Pancreas (tissue), 10 donors: ENCODE results near the gene TELO2. TPM values are rescaled to one million over a fixed set of nuclear protein-coding genes. Genes with fewer than 3 reads are reported as not detected.

Experiments
- ATAC-seq, 4 donors: fragments of 200-7000 bp; cut with Tn5 transposase; one replicate each; pipeline versions ENCODE4 v1.8.0 to v1.9.1; 2020; ENCODE audit warnings: mild to moderate bottlenecking in 4 of 4, moderate library complexity in 4 of 4
- DNase-seq, 6 donors: peaks; one replicate each; pipeline ENCODE4 v3.0.0-alpha.2; 2020
- FAIRE-seq: peaks from 2 replicates; lab custom pipeline; 2012; peaks lifted over from hg19 to GRCh38; lab: Jason Lieb, UNC
- H3K27ac ChIP-seq, 4 donors: fragments of 200-600 bp; sonication (generic); 1 replicate in 3 of 4; 2 replicates in 1 of 4; pipeline versions ENCODE4 v1.5.0 to v1.8.0; 2020
- H3K27me3 ChIP-seq, 4 donors: fragments of 200-600 bp; one replicate each; pipeline ENCODE4 v1.8.0; 2021
- H3K36me3 ChIP-seq, 3 donors: fragments of 200-600 bp; sonication (generic) in 1 of 3; one replicate each; pipeline versions ENCODE4 v1.5.0 to v1.8.0; 2020 to 2021
- H3K4me1 ChIP-seq, 3 donors: fragments of 200-600 bp; one replicate each; pipeline ENCODE4 v1.8.0; 2021
- H3K4me3 ChIP-seq, 4 donors: fragments of 200-600 bp; sonication (generic) in 2 of 4; one replicate each; pipeline versions ENCODE4 v1.5.0 to v1.8.0; 2020 to 2021
- H3K9me3 ChIP-seq, 4 donors: fragments of 200-600 bp; one replicate each; pipeline ENCODE4 v1.8.0; 2021
- CTCF ChIP-seq, 4 donors: fragments of 200-600 bp; sonication (generic) in 3 of 4; IDR thresholded peaks; one replicate each; pipeline versions ENCODE4 v1.5.0 to v1.8.0; 2021; ENCODE audit warnings: antibody characterized with exemption in 4 of 4
- WGBS, 2 donors: extraction: QIAGEN DNeasy Blood & Tissue Kit; methylation state at CpG; one replicate each; pipeline ENCODE4 v1.1.7; 2013; 5-methylcytosine and 5-hydroxymethylcytosine counted together
- intact Hi-C, 3 donors: fragments of 100-400 bp; cut with DNase I; formaldehyde crosslinking; loops; one replicate each; pipeline versions ENCODE4 v1.11.1 to v1.14.2; 2022
- polyA plus RNA-seq, 2 donors: library from polyadenylated mRNA; stranded (reverse); fragments of 200-250 nt; gene quantifications; one replicate each; pipeline ENCODE4 v1.2.3, GENCODE V29; 2013
- total RNA-seq, 6 donors: library from RNA; stranded (reverse); fragmentation: NEBNext Ultra II Directional in 4 of 6; extraction: Animal tissue kit (Norgen Biotek cat#: 25700) in 4 of 6; gene quantifications; one replicate each; pipeline versions ENCODE4 v1.2.1 to v1.2.4, GENCODE V29; 2021 to 2023
- donor health status: healthy with polysubstance abuse.
- donor health status: DM: no; HTN: no; CAD: no; lungs with moderate emphysema.
- donor health status: DM: no; HTN: no; CAD: no.
- donor health status: control.
- donor health status: control.
- donor health status: Bipolar disorder and iron deficiency.
- donor health status: DM: yes; HTN: yes; CAD: no.
- donor health status: DM: no; HTN: no; CAD: no.
- donor health status: DM: no; HTN: no; CAD: no.
- donor health status: DM: yes; HTN: yes; CAD: no.

Gene TELO2
- total and polyA plus RNA-seq, 8 donors, result 11.7 to 98.7 (median 19.6) TPM

GRCh38 chr16:1488054-1488601 is 5.0 kb upstream of the TELO2 start:
- ATAC-seq (no peak), DNase-seq (peak in 2 of 6 donors; percentile 44 to 45), FAIRE-seq (no peak)
- Histone ChIP-seq H3K9me3 (no peaks in the 10 kb centered on the region), H3K4me3 (no peak overlapping the region), H3K27me3 (no peaks in the 10 kb centered on the region), H3K27ac (no peak overlapping the region), H3K4me1 (peaks cover 5 to 6% (median 5%) of the 10 kb centered on the region in 3 donors), H3K36me3 (no peaks in the 10 kb centered on the region)
- no peak for TF ChIP-seq CTCF (IDR thresholded peaks at IDR 0.05)
- intact Hi-C loops, result no loop called here
- 77 to 82% methylated on average over 24 of the region's 24 CpGs for WGBS, 2 donors

- no peak for DNase-seq
- intact Hi-C loops, result no loop called here
- WGBS, 2 donors, result 73 to 83% methylated on average over 19 of the region's 19 CpGs
- Histone ChIP-seq H3K9me3 (no peaks in the 10 kb centered on the region), H3K36me3 (no peaks in the 10 kb centered on the region), H3K27ac (no peak within 1 kb of the TSS), H3K4me3 (no peak within 1 kb of the TSS), H3K27me3 (no peaks in the 10 kb centered on the region), H3K4me1 (peaks cover 5 to 6% (median 5%) of the 10 kb centered on the region in 3 donors)
- TF ChIP-seq CTCF (IDR thresholded peaks at IDR 0.05), result no peak
- no peak for FAIRE-seq
- no peak for ATAC-seq
Observed at GRCh38 chr16:1488619-1489018, 4.5 kb upstream of the TELO2 start, which contains the start of gene PTX4. Gene PTX4 (minus strand): TSS chr16:1488944. CDS start chr16:1488909, 35 bp downstream.

GRCh38 chr16:1489077-1489476 is 4.1 kb upstream of the TELO2 start:
- intact Hi-C loops, result no loop called here
- no peaks in the 10 kb centered on the region for H3K27me3 ChIP-seq
- no peaks in the 10 kb centered on the region for H3K9me3 ChIP-seq
- WGBS, 2 donors, result 81 to 83% methylated on average over 12 of the region's 12 CpGs
- TF ChIP-seq CTCF (IDR thresholded peaks at IDR 0.05), result no peak
- no peaks in the 10 kb centered on the region for H3K36me3 ChIP-seq
- peaks cover 5 to 6% (median 6%) of the 10 kb centered on the region in 3 donors for H3K4me1 ChIP-seq
- peak in 1 of 6 donors; percentile 41 for DNase-seq
- no peak overlapping the region for H3K27ac ChIP-seq
- no peak for FAIRE-seq
- no peak overlapping the region for H3K4me3 ChIP-seq
- no peak for ATAC-seq

GRCh38 chr16:1491327-1491726 is 1.8 kb upstream of the TELO2 start:
- peak in 1 of 6 donors; percentile 35 for DNase-seq

More at GRCh38 chr16:1491327-1491726, 1.8 kb upstream of the TELO2 start:
- WGBS, 2 donors, result 84 to 87% methylated on average over 12 of the region's 12 CpGs
- Histone ChIP-seq H3K4me3 (no peak overlapping the region), H3K9me3 (no peaks in the 10 kb centered on the region), H3K36me3 (no peaks in the 10 kb centered on the region), H3K27me3 (no peaks in the 10 kb centered on the region), H3K27ac (no peak overlapping the region), H3K4me1 (peaks cover 6 to 12% (median 10%) of the 10 kb centered on the region in 3 donors)
- intact Hi-C loops, result no loop called here
- TF ChIP-seq CTCF (IDR thresholded peaks at IDR 0.05), result no peak
- no peak for FAIRE-seq
- ATAC-seq, result no peak
